ENCODE measurements around the gene IL1R2.

- TF ChIP-seq CTCF (IDR thresholded peaks at IDR 0.05) (no peak), POLR2A (IDR thresholded peaks at IDR 0.05) (no peak), EP300 (IDR thresholded peaks at IDR 0.05; ENCODE audit: low read depth) (no peak)
These were observed 74.8 kb downstream of the IL1R2 start for GRCh38 chr2:102066554-102066953.
